GM12873 (cell line): ENCODE results near the gene SH3TC1.

Experiments
- CTCF ChIP-seq: IDR thresholded peaks from 2 replicates; pipeline ENCODE4 v1.5.1; 2012; ENCODE audit warnings: low read depth, mild to moderate bottlenecking, moderate library complexity, low read length, control low read depth; ENCODE audit not compliant: insufficient read depth; ENCODE audit errors: missing control alignments

Gene SH3TC1

DNA sequence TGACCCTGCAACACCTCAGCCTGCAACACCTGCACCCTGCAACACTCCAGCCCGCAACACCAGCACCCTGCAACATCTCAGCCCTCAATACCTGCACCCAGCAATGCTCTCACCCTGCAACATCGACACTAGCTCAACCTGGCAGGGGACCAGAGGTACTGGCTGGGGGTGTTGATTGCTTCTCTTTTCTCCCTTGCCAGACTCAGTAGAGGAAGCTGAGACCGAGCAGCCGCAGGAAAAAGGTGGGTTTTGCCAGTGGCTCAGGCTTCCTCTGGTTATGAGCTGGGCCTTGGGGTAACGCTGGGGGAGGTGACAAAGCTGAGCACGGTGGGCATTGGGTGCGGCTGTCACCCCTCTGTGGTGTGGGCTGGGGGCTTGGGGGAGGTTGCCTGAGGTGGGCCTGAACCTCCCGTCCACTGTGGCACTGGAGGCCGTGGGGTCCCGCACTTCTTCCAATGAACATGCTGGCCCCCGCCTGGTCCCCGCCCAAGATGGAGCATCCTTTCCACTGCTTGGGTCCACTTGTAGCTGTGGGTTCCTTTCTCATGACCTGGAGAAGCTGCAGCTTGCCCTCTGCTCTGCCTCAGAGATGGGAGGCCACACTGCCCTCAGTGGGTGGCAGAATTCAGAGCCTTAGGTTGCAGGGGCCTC lies 26.0 kb downstream of the SH3TC1 start:
- no peak for TF ChIP-seq CTCF

DNA sequence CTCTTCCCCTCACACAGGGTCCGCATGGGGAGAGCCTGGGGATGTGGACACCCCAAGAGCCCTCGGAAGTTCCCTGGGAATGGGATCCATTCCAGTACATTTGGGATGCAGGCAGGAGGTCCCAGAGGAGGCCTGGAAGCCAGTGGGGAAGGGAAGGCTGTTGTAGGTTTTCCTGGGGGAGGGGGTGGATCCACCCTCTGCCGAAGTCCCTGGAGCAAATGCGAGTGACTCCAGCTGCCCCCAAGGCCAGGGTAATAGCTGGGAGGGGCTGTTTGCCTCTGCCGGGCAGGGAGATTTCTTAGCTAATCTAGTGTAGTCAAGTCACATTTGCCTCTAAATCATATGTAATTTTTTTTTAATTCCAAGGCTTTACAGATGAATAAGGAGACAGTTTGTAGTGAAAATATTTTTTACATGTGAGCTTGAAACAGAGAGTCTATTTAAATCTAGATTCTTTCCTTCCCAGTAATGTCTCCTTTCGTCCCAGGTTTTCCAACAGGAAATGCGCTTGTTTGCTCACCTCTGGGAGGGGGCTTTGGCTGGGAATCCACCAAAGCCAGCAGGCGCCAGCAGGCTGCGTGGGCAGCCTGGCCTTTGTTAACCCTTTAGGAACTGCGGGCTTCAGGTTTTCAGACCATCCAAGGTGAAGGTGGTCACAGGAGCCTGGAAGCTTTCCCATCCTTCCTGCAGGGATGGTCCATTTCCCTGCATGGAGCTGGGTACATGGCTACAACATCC lies 26.8 kb downstream of the SH3TC1 start:
- no peak for TF ChIP-seq CTCF

DNA sequence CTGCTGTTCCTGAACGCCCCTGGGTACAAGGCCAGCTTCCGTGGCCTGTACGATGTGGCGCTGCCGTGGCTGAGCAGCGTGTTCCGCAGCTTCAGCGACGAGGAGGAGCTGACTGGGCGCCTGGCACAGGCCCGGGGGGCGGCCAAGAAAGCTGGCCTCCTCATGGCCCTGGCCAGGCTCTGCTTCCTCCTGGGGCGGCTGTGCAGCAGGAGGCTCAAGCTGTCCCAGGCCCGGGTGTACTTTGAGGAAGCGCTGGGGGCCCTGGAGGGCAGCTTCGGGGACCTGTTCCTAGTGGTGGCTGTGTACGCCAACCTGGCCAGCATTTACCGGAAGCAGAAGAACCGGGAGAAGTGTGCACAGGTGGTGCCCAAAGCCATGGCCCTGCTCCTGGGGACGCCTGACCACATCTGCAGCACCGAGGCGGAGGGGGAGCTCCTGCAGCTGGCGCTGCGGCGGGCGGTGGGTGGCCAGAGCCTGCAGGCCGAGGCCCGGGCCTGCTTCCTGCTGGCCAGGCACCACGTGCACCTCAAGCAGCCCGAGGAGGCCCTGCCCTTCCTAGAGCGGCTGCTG lies 28.2 kb downstream of the SH3TC1 start:
- no peak for TF ChIP-seq CTCF

GRCh38 chr4:8227771-8228318 lies 28.8 kb downstream of the SH3TC1 start:
- no peak for TF ChIP-seq CTCF

DNA sequence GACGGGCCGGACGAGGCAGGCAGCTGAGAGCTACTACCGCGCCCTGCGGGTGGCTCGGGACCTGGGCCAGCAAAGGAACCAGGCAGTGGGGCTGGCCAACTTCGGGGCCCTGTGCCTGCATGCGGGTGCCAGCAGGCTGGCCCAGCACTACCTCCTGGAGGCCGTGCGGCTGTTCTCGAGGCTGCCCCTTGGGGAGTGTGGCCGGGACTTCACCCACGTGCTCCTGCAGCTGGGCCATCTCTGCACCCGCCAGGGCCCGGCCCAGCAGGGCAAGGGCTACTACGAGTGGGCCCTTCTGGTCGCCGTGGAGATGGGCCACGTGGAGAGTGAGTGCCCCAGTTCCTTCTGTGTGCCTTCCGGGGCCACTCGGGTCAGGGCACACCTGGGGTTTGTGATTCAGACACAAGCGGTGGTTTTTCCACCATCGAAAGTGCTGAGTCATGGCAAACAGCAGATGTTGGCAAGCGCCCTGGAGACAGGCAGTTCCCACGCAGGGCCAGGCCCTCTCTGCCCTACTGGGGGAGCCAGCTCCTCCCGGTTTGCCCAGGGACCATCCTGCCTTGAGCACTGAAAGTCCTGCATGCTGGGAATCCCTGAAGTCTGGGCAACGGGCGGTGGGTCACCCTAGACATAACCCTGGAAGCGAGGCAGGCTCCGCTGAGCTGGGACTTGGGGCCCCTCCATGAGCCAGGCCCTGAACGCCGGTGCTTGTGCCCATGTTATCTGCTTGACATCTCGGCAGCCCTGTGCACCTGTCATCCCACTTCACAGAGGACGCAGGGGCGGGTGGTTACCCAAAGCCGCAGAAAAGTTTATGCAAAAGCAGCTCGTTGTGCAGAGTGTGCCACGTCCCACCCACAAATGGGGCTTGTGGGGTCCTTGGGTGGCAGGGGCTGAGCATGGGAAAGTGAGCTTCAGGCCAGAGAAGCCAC lies 29.5 kb downstream of the SH3TC1 start:
- TF ChIP-seq CTCF = no peak

- no peak for TF ChIP-seq CTCF
These were observed 30.4 kb downstream of the SH3TC1 start for GRCh38 chr4:8229331-8229975.
